ENCODE data around the gene ALDH18A1. TPM values are rescaled to one million over a fixed set of nuclear protein-coding genes. Genes with fewer than 3 reads are reported as not detected.

Gene ALDH18A1
- total and polyA plus RNA-seq, 4 donors = 10.0 to 35.0 (median 25.2) TPM

DNA sequence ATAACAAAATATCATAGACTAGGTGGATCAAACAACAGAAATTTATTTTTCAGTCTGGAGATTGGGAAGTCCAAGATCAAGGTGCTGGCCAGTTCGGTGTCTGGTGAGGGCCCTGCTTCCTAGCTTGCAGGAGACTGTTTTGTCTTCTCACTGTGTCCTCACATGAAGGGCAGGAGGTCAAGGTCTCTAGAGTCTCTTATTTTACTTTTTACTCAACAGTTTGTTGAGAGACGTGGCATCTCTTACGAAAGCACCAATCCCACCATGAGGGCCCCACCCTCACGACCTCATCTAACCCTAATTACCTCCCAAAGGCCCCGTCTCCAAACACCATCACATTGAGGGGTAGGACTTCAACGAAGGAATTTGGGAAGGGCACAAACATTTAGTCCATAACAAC lies 54.1 kb downstream of the ALDH18A1 start (continued):
- TF ChIP-seq, protein P1, sequence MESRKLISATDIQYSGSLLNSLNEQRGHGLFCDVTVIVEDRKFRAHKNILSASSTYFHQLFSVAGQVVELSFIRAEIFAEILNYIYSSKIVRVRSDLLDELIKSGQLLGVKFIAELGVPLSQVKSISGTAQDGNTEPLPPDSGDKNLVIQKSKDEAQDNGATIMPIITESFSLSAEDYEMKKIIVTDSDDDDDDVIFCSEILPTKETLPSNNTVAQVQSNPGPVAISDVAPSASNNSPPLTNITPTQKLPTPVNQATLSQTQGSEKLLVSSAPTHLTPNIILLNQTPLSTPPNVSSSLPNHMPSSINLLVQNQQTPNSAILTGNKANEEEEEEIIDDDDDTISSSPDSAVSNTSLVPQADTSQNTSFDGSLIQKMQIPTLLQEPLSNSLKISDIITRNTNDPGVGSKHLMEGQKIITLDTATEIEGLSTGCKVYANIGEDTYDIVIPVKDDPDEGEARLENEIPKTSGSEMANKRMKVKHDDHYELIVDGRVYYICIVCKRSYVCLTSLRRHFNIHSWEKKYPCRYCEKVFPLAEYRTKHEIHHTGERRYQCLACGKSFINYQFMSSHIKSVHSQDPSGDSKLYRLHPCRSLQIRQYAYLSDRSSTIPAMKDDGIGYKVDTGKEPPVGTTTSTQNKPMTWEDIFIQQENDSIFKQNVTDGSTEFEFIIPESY (IDR thresholded peaks at IDR 0.05) = no peak
- TF ChIP-seq, protein P2, sequence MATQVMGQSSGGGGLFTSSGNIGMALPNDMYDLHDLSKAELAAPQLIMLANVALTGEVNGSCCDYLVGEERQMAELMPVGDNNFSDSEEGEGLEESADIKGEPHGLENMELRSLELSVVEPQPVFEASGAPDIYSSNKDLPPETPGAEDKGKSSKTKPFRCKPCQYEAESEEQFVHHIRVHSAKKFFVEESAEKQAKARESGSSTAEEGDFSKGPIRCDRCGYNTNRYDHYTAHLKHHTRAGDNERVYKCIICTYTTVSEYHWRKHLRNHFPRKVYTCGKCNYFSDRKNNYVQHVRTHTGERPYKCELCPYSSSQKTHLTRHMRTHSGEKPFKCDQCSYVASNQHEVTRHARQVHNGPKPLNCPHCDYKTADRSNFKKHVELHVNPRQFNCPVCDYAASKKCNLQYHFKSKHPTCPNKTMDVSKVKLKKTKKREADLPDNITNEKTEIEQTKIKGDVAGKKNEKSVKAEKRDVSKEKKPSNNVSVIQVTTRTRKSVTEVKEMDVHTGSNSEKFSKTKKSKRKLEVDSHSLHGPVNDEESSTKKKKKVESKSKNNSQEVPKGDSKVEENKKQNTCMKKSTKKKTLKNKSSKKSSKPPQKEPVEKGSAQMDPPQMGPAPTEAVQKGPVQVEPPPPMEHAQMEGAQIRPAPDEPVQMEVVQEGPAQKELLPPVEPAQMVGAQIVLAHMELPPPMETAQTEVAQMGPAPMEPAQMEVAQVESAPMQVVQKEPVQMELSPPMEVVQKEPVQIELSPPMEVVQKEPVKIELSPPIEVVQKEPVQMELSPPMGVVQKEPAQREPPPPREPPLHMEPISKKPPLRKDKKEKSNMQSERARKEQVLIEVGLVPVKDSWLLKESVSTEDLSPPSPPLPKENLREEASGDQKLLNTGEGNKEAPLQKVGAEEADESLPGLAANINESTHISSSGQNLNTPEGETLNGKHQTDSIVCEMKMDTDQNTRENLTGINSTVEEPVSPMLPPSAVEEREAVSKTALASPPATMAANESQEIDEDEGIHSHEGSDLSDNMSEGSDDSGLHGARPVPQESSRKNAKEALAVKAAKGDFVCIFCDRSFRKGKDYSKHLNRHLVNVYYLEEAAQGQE (IDR thresholded peaks at IDR 0.05) = no peak
- no peak for TF ChIP-seq GABPA (IDR thresholded peaks at IDR 0.05 in 1 of 2, conservative IDR thresholded peaks at IDR 0.05 in 1 of 2)

DNA sequence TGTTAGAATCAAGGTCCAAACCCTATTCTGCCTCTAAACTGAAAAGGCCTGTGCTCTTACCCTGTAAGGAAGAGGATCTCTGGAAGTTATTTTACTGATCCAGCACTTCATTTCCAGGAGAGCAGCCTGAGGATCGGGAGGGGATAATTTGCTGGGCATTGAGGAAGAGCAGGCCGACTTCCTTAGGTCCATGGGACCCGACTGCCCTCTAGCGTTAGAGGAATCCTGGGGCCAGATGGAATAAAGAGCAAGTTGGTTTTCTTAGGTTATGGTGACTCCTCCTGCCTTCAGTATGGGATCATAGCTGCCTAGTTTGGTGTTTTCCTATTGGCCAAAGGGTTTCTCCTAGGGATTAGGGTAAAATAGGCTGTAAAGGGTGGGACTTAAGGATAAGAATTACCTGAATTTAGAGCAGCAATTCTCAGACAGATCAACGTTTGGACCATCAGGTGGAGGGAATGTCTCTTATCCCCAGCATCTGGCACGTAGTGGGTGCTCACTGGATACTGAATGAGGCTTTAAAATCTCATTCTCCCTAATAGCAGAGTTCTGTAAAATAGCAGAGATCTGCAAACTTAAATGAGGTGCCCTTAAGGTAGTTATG lies 55.3 kb downstream of the ALDH18A1 start:
- Histone ChIP-seq H3K36me3 (ENCODE audit: control insufficient read depth in 4 of 4, insufficient read depth in 3 of 4, low read depth in 1 of 4, low read length in 3 of 4) (peaks cover 0 to 6% (median 1%) of the 10 kb centered on the region in 4 donors), H3K27me3 (ENCODE audit: control insufficient read depth in 4 of 4, insufficient read depth in 4 of 4, low read length in 3 of 4) (no peaks in the 10 kb centered on the region), H3K9me3 (ENCODE audit: control insufficient read depth in 4 of 4, low read length in 3 of 4) (no peaks in the 10 kb centered on the region), H3K27ac (ENCODE audit: low read depth in 1 of 2, low read length in 2 of 2) (no peak overlapping the region), H3K4me3 (ENCODE audit: low read depth in 1 of 3, low read length in 3 of 3) (no peak overlapping the region), H3K9ac (ENCODE audit: low read depth in 1 of 2, low read length in 2 of 2) (no peak overlapping the region), H3K4me1 (ENCODE audit: control insufficient read depth in 4 of 4, insufficient read depth in 4 of 4, low read length in 3 of 4) (no peaks in the 10 kb centered on the region)
- TF ChIP-seq YY1 (IDR thresholded peaks at IDR 0.05) (no peak), EGR1 (IDR thresholded peaks at IDR 0.05; ENCODE audit: low read depth in 2 of 2) (no peak), HNF4A (conservative IDR thresholded peaks at IDR 0.05) (peak in 1 of 2 donors; percentile 39), NR2F2 (IDR thresholded peaks at IDR 0.05) (peak; percentile 59), RXRA (IDR thresholded peaks at IDR 0.05) (peak; percentile 35 to 63), RAD21 (IDR thresholded peaks at IDR 0.05) (peak; percentile 100), FOXA1 (IDR thresholded peaks at IDR 0.05) (no peak), JUND (IDR thresholded peaks at IDR 0.05) (no peak), FOXA2 (IDR thresholded peaks at IDR 0.05) (no peak), SP1 (IDR thresholded peaks at IDR 0.05) (no peak), HNF4G (IDR thresholded peaks at IDR 0.05) (no peak), TAF1 (conservative IDR thresholded peaks at IDR 0.05) (no peak)
- TF ChIP-seq, protein P2 (IDR thresholded peaks at IDR 0.05) = peak; percentile 93
- TF ChIP-seq, protein P1 (IDR thresholded peaks at IDR 0.05) = no peak
- TF ChIP-seq, protein P3, sequence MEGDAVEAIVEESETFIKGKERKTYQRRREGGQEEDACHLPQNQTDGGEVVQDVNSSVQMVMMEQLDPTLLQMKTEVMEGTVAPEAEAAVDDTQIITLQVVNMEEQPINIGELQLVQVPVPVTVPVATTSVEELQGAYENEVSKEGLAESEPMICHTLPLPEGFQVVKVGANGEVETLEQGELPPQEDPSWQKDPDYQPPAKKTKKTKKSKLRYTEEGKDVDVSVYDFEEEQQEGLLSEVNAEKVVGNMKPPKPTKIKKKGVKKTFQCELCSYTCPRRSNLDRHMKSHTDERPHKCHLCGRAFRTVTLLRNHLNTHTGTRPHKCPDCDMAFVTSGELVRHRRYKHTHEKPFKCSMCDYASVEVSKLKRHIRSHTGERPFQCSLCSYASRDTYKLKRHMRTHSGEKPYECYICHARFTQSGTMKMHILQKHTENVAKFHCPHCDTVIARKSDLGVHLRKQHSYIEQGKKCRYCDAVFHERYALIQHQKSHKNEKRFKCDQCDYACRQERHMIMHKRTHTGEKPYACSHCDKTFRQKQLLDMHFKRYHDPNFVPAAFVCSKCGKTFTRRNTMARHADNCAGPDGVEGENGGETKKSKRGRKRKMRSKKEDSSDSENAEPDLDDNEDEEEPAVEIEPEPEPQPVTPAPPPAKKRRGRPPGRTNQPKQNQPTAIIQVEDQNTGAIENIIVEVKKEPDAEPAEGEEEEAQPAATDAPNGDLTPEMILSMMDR (IDR thresholded peaks at IDR 0.05; ENCODE audit: low read depth, low read length, missing input control) = peak; percentile 98
- TF ChIP-seq, protein P4, sequence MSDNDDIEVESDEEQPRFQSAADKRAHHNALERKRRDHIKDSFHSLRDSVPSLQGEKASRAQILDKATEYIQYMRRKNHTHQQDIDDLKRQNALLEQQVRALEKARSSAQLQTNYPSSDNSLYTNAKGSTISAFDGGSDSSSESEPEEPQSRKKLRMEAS (IDR thresholded peaks at IDR 0.05) = no peak
- TF ChIP-seq, protein P5, sequence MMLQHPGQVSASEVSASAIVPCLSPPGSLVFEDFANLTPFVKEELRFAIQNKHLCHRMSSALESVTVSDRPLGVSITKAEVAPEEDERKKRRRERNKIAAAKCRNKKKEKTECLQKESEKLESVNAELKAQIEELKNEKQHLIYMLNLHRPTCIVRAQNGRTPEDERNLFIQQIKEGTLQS (IDR thresholded peaks at IDR 0.05) = no peak
- WGBS = 27% methylated on average over 6 of the region's 6 CpGs
- DNase-seq (ENCODE audit: low spot score) = peak; percentile 77

All from liver (tissue), 9 donors.